HepG2 (cell line): ENCODE data around the gene IQCE. TPM values are rescaled to one million over a fixed set of nuclear protein-coding genes. Genes with fewer than 3 reads are reported as not detected.
A peak's percentile ranks its signal among the peaks of the same experiment; 100 is the strongest.

Source experiments
- AHDC1 ChIP-seq: sonication (generic); formaldehyde crosslinking; IDR thresholded peaks from 2 replicates; pipeline ENCODE4 v1.5.1; 2020; ENCODE audit warnings: mild to moderate bottlenecking, missing genetic modification reagents, borderline replicate concordance
- ATRX ChIP-seq: sonication (generic); formaldehyde crosslinking; IDR thresholded peaks from 2 replicates; pipeline ENCODE4 v1.4.0; 2020; ENCODE audit warnings: missing genetic modification reagents, borderline replicate concordance
- BATF2 ChIP-seq: sonication (generic); formaldehyde crosslinking; IDR thresholded peaks from 2 replicates; pipeline ENCODE4 v1.8.0; 2022; ENCODE audit warnings: mild to moderate bottlenecking, missing genetic modification reagents, moderate library complexity
- HBP1 ChIP-seq: IDR thresholded peaks from 2 replicates; pipeline ENCODE4 v1.6.1; 2016; ENCODE audit warnings: low read depth, control low read depth
- HDAC6 ChIP-seq: fragments of 200-600 bp; sonication (generic); IDR thresholded peaks from 2 replicates; pipeline ENCODE4 v1.7.0; 2017; ENCODE audit warnings: mild to moderate bottlenecking, antibody characterized with exemption, low read length, low read depth
- IKZF1 ChIP-seq: fragments of 450-650 bp; IDR thresholded peaks from 2 replicates; pipeline ENCODE4 v1.7.1; 2016
- JUNB ChIP-seq: sonication (generic); formaldehyde crosslinking; IDR thresholded peaks from 2 replicates; pipeline ENCODE4 v1.8.0; 2022; ENCODE audit warnings: missing genetic modification reagents, mild to moderate bottlenecking, borderline replicate concordance
- MTF1 ChIP-seq: sonication (generic); formaldehyde crosslinking; IDR thresholded peaks from 2 replicates; pipeline ENCODE4 v1.5.0; 2020; ENCODE audit warnings: missing genetic modification reagents
- RARA ChIP-seq: IDR thresholded peaks from 2 replicates; pipeline ENCODE4 v1.6.1; 2016; ENCODE audit warnings: missing genetic modification reagents, missing compliant biosample characterization
- RXRA ChIP-seq: sonication (generic); formaldehyde crosslinking; IDR thresholded peaks from 2 replicates; pipeline ENCODE4 v1.5.1; 2020; ENCODE audit warnings: missing genetic modification reagents
- THYN1 ChIP-seq: sonication (generic); formaldehyde crosslinking; IDR thresholded peaks from 2 replicates; pipeline ENCODE4 v1.8.1; 2023; ENCODE audit warnings: low read depth, mild to moderate bottlenecking, moderate library complexity, missing genetic modification reagents, borderline replicate concordance
- ZFP36L1 ChIP-seq: sonication (generic); formaldehyde crosslinking; IDR thresholded peaks from 2 replicates; pipeline ENCODE4 v1.8.0; 2022; ENCODE audit warnings: mild to moderate bottlenecking, missing genetic modification reagents, moderate library complexity
- ZNF274 ChIP-seq: sonication (generic); formaldehyde crosslinking; IDR thresholded peaks from 2 replicates; pipeline ENCODE4 v1.5.1; 2020; ENCODE audit warnings: mild to moderate bottlenecking, missing genetic modification reagents
- ZNF296 ChIP-seq: sonication (generic); formaldehyde crosslinking; conservative IDR thresholded peaks from 2 replicates; pipeline ENCODE4 v1.5.0; 2020; ENCODE audit warnings: mild to moderate bottlenecking, missing genetic modification reagents
- ZNF468 ChIP-seq: sonication (generic); formaldehyde crosslinking; IDR thresholded peaks from 2 replicates; pipeline ENCODE4 v1.8.0; 2022; ENCODE audit warnings: mild to moderate bottlenecking, moderate library complexity, missing genetic modification reagents
- ZNF563 ChIP-seq: sonication (generic); formaldehyde crosslinking; IDR thresholded peaks from 2 replicates; pipeline ENCODE4 v1.8.0; 2022; ENCODE audit warnings: mild to moderate bottlenecking, moderate library complexity, missing genetic modification reagents
- ZNF652 ChIP-seq: IDR thresholded peaks from 2 replicates; pipeline ENCODE4 v1.6.1; 2016; ENCODE audit warnings: low read depth, borderline replicate concordance
- ZSCAN12 ChIP-seq: sonication (generic); formaldehyde crosslinking; IDR thresholded peaks from 2 replicates; pipeline ENCODE4 v1.9.0; 2021; ENCODE audit warnings: mild to moderate bottlenecking, missing genetic modification reagents
- polyA plus RNA-seq, 8 experiments: library from polyadenylated mRNA; depleted of rRNA in 3 of 8; stranded (reverse) in 7 of 8; unstranded in 1 of 8; fragments of >200 nt; fragmentation: Illumina TruSeq in 4 of 8; extraction: Trizol in 4 of 8; gene quantifications; 2 replicates each; pipeline versions ENCODE4 v1.2.1 to v1.2.3, GENCODE V29; 2011 to 2016; ENCODE audit warnings: low read depth in 4 of 8, missing spikeins in 1 of 8, mixed read lengths in 1 of 8; ENCODE audit not compliant: insufficient read depth in 1 of 8
- total RNA-seq, 5 experiments: library from RNA; depleted of rRNA; stranded (reverse); fragments of >200 nt; fragmentation: Illumina TruSeq; extraction: Trizol; gene quantifications; 2 replicates each; pipeline ENCODE4 v1.2.3, GENCODE V29; 2016; ENCODE audit warnings: low read depth in 1 of 5
- TF ChIP-seq, protein P1 (sequence below): sonication (generic); formaldehyde crosslinking; IDR thresholded peaks from 2 replicates; pipeline ENCODE4 v1.5.1; 2020; ENCODE audit warnings: mild to moderate bottlenecking, missing genetic modification reagents

The IQCE gene
- total and polyA plus RNA-seq, 2 of the 13 experiments (the other 11 are each of a cell fraction or from before 2014, with no cell fraction given), result 1.5 to 2.5 TPM

- TF ChIP-seq, protein P1, sequence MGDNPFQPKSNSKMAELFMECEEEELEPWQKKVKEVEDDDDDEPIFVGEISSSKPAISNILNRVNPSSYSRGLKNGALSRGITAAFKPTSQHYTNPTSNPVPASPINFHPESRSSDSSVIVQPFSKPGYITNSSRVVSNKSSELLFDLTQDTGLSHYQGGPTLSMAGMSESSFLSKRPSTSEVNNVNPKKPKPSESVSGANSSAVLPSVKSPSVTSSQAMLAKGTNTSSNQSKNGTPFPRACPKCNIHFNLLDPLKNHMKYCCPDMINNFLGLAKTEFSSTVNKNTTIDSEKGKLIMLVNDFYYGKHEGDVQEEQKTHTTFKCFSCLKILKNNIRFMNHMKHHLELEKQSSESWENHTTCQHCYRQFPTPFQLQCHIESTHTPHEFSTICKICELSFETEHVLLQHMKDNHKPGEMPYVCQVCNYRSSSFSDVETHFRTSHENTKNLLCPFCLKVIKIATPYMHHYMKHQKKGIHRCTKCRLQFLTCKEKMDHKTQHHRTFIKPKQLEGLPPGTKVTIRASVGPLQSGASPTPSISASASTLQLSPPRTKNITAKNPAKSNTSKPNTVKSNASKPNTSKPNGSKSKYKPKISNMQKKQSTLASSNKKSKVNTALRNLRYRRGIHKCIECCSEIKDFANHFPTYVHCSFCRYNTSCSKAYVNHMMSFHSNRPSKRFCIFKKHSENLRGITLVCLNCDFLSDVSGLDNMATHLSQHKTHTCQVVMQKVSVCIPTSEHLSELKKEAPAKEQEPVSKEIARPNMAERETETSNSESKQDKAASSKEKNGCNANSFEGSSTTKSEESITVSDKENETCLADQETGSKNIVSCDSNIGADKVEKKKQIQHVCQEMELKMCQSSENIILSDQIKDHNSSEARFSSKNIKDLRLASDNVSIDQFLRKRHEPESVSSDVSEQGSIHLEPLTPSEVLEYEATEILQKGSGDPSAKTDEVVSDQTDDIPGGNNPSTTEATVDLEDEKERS, result no peak
- TF ChIP-seq RARA (CRISPR knock-in tag) (peak; percentile 82), ZNF468 (CRISPR knock-in tag) (no peak), ZFP36L1 (no peak), RXRA (CRISPR knock-in tag) (peak; percentile 66), MTF1 (CRISPR knock-in tag) (no peak), IKZF1 (no peak), HBP1 (no peak), AHDC1 (CRISPR knock-in tag) (peak; percentile 46; the same call in 1 of the 2 replicates), BATF2 (CRISPR knock-in tag) (no peak), ZNF296 (CRISPR knock-in tag) (no peak), ZNF563 (CRISPR knock-in tag) (no peak), JUNB (CRISPR knock-in tag) (no peak), HDAC6 (no peak), ZNF652 (CRISPR knock-in tag) (no peak), ATRX (CRISPR knock-in tag) (no peak), ZSCAN12 (no peak), ZNF274 (CRISPR knock-in tag) (no peak), THYN1 (no peak)
Measured at GRCh38 chr7:2641406-2642393, 82.9 kb downstream of the IQCE start (continued).
